Endothelial cell of umbilical vein (primary cell): Measurements from ENCODE around the gene ASIC1. TPM values are rescaled to one million over a fixed set of nuclear protein-coding genes. Genes with fewer than 3 reads are reported as not detected.

Source experiments
- BruUV-seq: library from RNA; stranded (reverse); fragments of 400-500 nt; replicated peaks from 2 replicates; lab custom pipeline; 2021; lab: Mats Ljungman, UMichigan
- CTCF ChIA-PET: fragments of 300-600, 350-600 bp; sonication (Branson Sonifier 250); formaldehyde crosslinking; loops from one replicate; lab custom pipeline; 2021; ENCODE audit warnings: antibody characterized with exemption, inconsistent platforms; lab: Charles Lee
- POLR2A ChIA-PET: fragments of 300-600, 350-600 bp; sonication (Branson Sonifier 250); formaldehyde crosslinking; loops from one replicate; lab custom pipeline; 2021; ENCODE audit warnings: antibody characterized with exemption, inconsistent platforms; lab: Charles Lee
- DNase-seq: peaks from one replicate; pipeline ENCODE4 v3.0.0-alpha.2; 2011; ENCODE audit warnings: low read depth, low spot score
- FAIRE-seq: peaks from 2 replicates; lab custom pipeline; 2011; peaks lifted over from hg19 to GRCh38; lab: Jason Lieb, UNC
- H2AFZ ChIP-seq: 2 replicates; pipeline ENCODE4 v1.6.0; 2012; ENCODE audit warnings: low read depth, low read length, control low read depth, inconsistent platforms
- H3K27ac ChIP-seq: 2 replicates; pipeline ENCODE4 v1.5.1; 2011; ENCODE audit warnings: low read depth, mild to moderate bottlenecking, control low read depth, low read length, moderate library complexity; ENCODE audit not compliant: insufficient read depth
- H3K27me3 ChIP-seq, 2 experiments: 2 replicates each; pipeline versions ENCODE4 v1.6.0 to v1.6.1; 2011; ENCODE audit warnings: low read length in 2 of 2, mixed read lengths in 1 of 2; ENCODE audit not compliant: control insufficient read depth in 2 of 2, insufficient read depth in 2 of 2
- H3K36me3 ChIP-seq, 2 experiments: 2 replicates in 1 of 2; 3 replicates in 1 of 2; pipeline ENCODE4 v1.5.1; 2011; ENCODE audit warnings: low read length in 2 of 2, mild to moderate bottlenecking in 1 of 2, moderate library complexity in 1 of 2; ENCODE audit not compliant: control insufficient read depth in 2 of 2, insufficient read depth in 2 of 2; ENCODE audit errors: extremely low read depth in 1 of 2
- H3K4me1 ChIP-seq: 3 replicates; pipeline ENCODE4 v1.5.1; 2011; ENCODE audit warnings: mild to moderate bottlenecking, low read length; ENCODE audit not compliant: control insufficient read depth, insufficient read depth; ENCODE audit errors: extremely low read depth
- H3K4me2 ChIP-seq: 2 replicates; pipeline ENCODE4 v1.6.1; 2011; ENCODE audit warnings: low read length, control low read depth, mixed read lengths; ENCODE audit not compliant: insufficient read depth
- H3K4me3 ChIP-seq, 3 experiments: fragments of 200-600 bp in 1 of 3; sonication (generic), shearing (Covaris generic) in 1 of 3; replicated peaks in 1 of 3; 2 replicates each; pipeline ENCODE4 v1.5.1; 2011 to 2016; ENCODE audit warnings: control low read depth in 3 of 3, low read length in 3 of 3, mild to moderate bottlenecking in 2 of 3, inconsistent platforms in 1 of 3, low read depth in 1 of 3, moderate library complexity in 1 of 3; ENCODE audit not compliant: insufficient read depth in 1 of 3
- H3K79me2 ChIP-seq: 2 replicates; pipeline ENCODE4 v1.6.0; 2012; ENCODE audit warnings: low read length, inconsistent platforms; ENCODE audit not compliant: control insufficient read depth, insufficient read depth
- H3K9ac ChIP-seq: replicated peaks from 2 replicates; pipeline ENCODE3; 2011; ENCODE audit warnings: low read length, control low read depth; ENCODE audit not compliant: insufficient read depth; ENCODE audit errors: extremely low read depth
- H3K9me1 ChIP-seq: replicated peaks from 3 replicates; pipeline ENCODE4 v1.6.0; 2011; ENCODE audit warnings: mild to moderate bottlenecking, low read length; ENCODE audit not compliant: control insufficient read depth, insufficient read depth; ENCODE audit errors: extremely low read depth
- H3K9me3 ChIP-seq: replicated peaks from 2 replicates; pipeline ENCODE4 v1.5.1; 2012; ENCODE audit warnings: low read length, inconsistent platforms; ENCODE audit not compliant: control insufficient read depth, insufficient read depth
- H4K20me1 ChIP-seq: replicated peaks from 2 replicates; pipeline ENCODE3; 2011; ENCODE audit warnings: mild to moderate bottlenecking, low read length; ENCODE audit not compliant: control insufficient read depth, insufficient read depth; ENCODE audit errors: extremely low read depth
- CTCF ChIP-seq, 2 donors: IDR thresholded peaks; 1 replicate in 1 of 2; 2 replicates in 1 of 2; pipeline ENCODE4 v1.5.1; 2011; ENCODE audit warnings: low read length in 2 of 2, mild to moderate bottlenecking in 2 of 2, moderate library complexity in 2 of 2, control low read depth in 1 of 2, inconsistent platforms in 1 of 2, low read depth in 1 of 2; ENCODE audit not compliant: insufficient read depth in 1 of 2; ENCODE audit errors: extremely low read depth in 1 of 2
- EZH2 ChIP-seq: IDR thresholded peaks from 2 replicates; pipeline ENCODE4 v1.6.1; 2012; ENCODE audit warnings: borderline replicate concordance, low read depth, mild to moderate bottlenecking, moderate library complexity, low read length, inconsistent platforms; ENCODE audit not compliant: severe bottlenecking
- FOS ChIP-seq: IDR thresholded peaks from 2 replicates; pipeline ENCODE4 v1.6.1; 2011; ENCODE audit warnings: mild to moderate bottlenecking, low read length, moderate library complexity, borderline replicate concordance; ENCODE audit not compliant: insufficient read depth
- GATA2 ChIP-seq: IDR thresholded peaks from 2 replicates; pipeline ENCODE4 v1.7.0; 2011; ENCODE audit warnings: low read depth, mild to moderate bottlenecking, moderate library complexity, mixed read lengths, low read length; ENCODE audit not compliant: insufficient read length, insufficient read depth
- JUN ChIP-seq: IDR thresholded peaks from 2 replicates; pipeline ENCODE4 v1.6.1; 2011; ENCODE audit warnings: borderline replicate concordance, low read depth; ENCODE audit not compliant: insufficient read length, insufficient read depth
- MAX ChIP-seq: IDR thresholded peaks from 2 replicates; pipeline ENCODE4 v1.6.1; 2011; ENCODE audit not compliant: insufficient read depth, insufficient read length
- MYC ChIP-seq: IDR thresholded peaks from one replicate; pipeline ENCODE4 v1.6.1; 2011; ENCODE audit warnings: mild to moderate bottlenecking, low read depth, low read length
- POLR2A ChIP-seq: IDR thresholded peaks from 2 replicates; pipeline ENCODE4 v1.6.1; 2012; ENCODE audit warnings: low read depth, mild to moderate bottlenecking, control low read depth, low read length
- POLR2AphosphoS5 ChIP-seq: IDR thresholded peaks from 2 replicates; pipeline ENCODE4 v1.6.1; 2012; ENCODE audit warnings: low read depth, mild to moderate bottlenecking, control low read depth, low read length, moderate library complexity; ENCODE audit not compliant: insufficient read depth
- dilution Hi-C: fragments of 300-500 bp; cut with MboI; formaldehyde crosslinking; loops from one replicate; pipeline ENCODE4 v1.15.0; 2019; ENCODE audit warnings: low sequenced_read_pairs; ENCODE audit not compliant: extremely low pct_ligation_motif_present
- intact Hi-C: fragments of 100-400 bp; cut with micrococcal nuclease; formaldehyde crosslinking; loops from one replicate; pipeline ENCODE4 v1.10.0; 2022
- polyA plus RNA-seq, 4 experiments: library from polyadenylated mRNA; depleted of rRNA in 3 of 4; stranded (reverse) in 3 of 4; unstranded in 1 of 4; fragments of >200 nt; gene quantifications; 2 replicates each; pipeline versions ENCODE4 v1.2.1 to v1.2.3, GENCODE V29; 2011 to 2012; ENCODE audit warnings: missing spikeins in 1 of 4
- total RNA-seq: library from RNA; stranded (reverse); gene quantifications from 2 replicates; pipeline ENCODE4 v1.2.3, GENCODE V29; 2021

The ASIC1 gene
- total and polyA plus RNA-seq, 2 donors (not counting 3 experiments of a cell fraction or from before 2014, with no cell fraction given) = 0.53 to 0.66 TPM

- dilution Hi-C loops (loop anchor here (25.0 kb wide), 1 partner anchor 100 kb away; the partner anchor contains the start of genes AQP2, AQP5 and AQP6), intact Hi-C loops (no loop called here)
- peaks cover 46 to 48% of the 10 kb centered on the region in 2 experiments for H3K27me3 ChIP-seq
- H2AFZ ChIP-seq = no peak overlapping the region
- peaks cover 1% of the 10 kb centered on the region for H3K4me1 ChIP-seq
- H3K79me2 ChIP-seq = no peaks in the 10 kb centered on the region
- no peaks in the 10 kb centered on the region for H3K9me3 ChIP-seq
- ChIA-PET POLR2A (no interaction called here), CTCF (interaction anchor here (0.6 to 12.1 kb wide), 6 partner anchors 9 to 195 kb away, joined by 4 to 317 read pairs (median 12); partner anchors contain the start of gene AQP6)
- H3K36me3 ChIP-seq = no peaks in the 10 kb centered on the region
- H3K4me3 ChIP-seq = no peak overlapping the region
- FAIRE-seq = no peak
- H3K27ac ChIP-seq = no peak overlapping the region
- no TSS peak for BruUV-seq
- H3K9ac ChIP-seq = no peak overlapping the region
- TF ChIP-seq CTCF (IDR thresholded peaks at IDR 0.05; ENCODE audit: extremely low read depth in 1 of 2, insufficient read depth in 1 of 2, low read depth in 1 of 2, low read length in 2 of 2) = no peak
- TF ChIP-seq FOS = no peak
- no peak for TF ChIP-seq MYC
- TF ChIP-seq JUN = no peak
- no peak for TF ChIP-seq MAX
- TF ChIP-seq GATA2 = no peak
- no peak for TF ChIP-seq POLR2A
- no peak for TF ChIP-seq EZH2
- TF ChIP-seq POLR2AphosphoS5 = no peak
- H4K20me1 ChIP-seq = no peaks in the 10 kb centered on the region
- DNase-seq = no peak
- H3K9me1 ChIP-seq = no peaks in the 10 kb centered on the region
- no peak overlapping the region for H3K4me2 ChIP-seq
Measured at GRCh38 chr12:50061946-50062686, 4.7 kb downstream of the ASIC1 start.
